ENCODE measurements around the gene PPFIBP1.
"Not testable (repeated sequence)": the region's sequence is repeated elsewhere in the genome, so short reads cannot be mapped to it uniquely, and the experiment has no call there.

PPFIBP1 gene

GRCh38 chr12:27544858-27545257 lies 20.9 kb downstream of the PPFIBP1 start:
- DNase-seq = not testable (repeated sequence)

GRCh38 chr12:27545665-27546064 lies 21.7 kb downstream of the PPFIBP1 start:
- no peak for DNase-seq

- no peak for DNase-seq
These were observed 23.6 kb downstream of the PPFIBP1 start for GRCh38 chr12:27547592-27547991.

DNA sequence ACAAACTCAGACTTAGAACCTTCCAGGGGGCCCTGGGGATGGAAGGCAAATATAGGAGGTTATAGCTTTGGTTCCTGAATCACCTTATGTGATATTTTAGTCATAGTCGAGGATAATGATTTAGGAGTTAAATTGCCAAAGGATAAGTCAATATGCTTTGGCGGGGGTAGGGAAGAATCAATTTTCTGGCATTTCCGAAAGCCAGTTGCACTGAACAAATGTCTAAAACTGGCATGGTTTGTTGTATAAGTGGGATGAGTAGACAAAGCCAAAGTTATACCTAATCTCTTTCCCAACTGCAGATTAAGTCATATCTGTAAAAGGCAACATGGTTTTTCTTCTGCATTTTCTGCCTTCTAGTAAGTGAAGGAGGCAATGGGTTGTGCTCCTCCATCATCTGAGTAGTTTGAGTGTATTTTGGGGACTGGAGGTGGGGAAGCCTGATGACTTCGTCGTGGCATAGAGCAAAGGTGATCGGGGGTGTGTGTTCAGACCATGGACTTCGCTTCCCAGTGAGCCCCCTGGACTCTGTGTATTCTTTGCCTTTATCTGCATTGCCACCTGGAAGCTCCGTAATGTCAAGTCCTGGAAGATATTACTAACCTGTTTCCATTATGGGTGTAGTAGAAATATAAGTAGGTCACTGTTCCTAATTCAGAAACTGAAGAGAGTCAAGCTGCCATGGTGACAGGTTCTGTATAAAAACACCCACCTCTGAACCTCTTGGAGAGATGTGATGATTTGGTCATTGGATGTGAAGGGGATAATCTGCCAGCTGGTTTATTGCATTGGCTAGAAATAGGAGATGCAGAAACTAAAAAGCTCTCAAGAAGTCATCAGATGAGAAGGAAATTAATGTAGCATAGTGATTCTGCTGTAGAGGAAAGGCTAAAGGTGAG lies 24.5 kb downstream of the PPFIBP1 start:
- DNase-seq = peak; percentile 56

GRCh38 chr12:27549236-27549800 lies 25.3 kb downstream of the PPFIBP1 start:
- peak; percentile 39 for DNase-seq

- DNase-seq = peak; percentile 90
These were observed 26.0 kb downstream of the PPFIBP1 start for GRCh38 chr12:27549801-27550652.

GRCh38 chr12:27550653-27550975 lies 26.6 kb downstream of the PPFIBP1 start:
- DNase-seq = no peak

- no peak for DNase-seq
These were observed 27.3 kb downstream of the PPFIBP1 start for GRCh38 chr12:27551172-27551840.

DNA sequence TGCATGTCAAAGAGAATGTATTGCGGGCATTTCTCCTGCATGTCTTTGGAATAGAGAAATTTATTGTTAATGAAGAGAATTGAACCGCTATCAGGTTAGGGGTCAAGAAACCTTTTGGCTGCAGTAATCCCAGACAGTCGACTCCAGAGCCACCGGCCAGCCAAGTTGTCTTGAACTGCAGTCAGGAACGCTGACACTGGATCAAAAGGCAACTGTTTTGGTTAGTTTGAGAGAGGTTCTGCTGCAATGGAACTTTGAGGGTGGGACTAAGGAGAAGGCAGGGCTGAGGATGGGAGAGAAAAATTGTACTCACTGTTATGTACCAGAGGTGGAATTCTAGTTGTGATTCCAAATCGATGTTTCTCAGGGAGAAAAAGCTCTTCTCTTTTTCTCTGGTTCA lies 28.2 kb downstream of the PPFIBP1 start:
- no peak for DNase-seq

- peak; percentile 72 for DNase-seq
These were observed 29.0 kb downstream of the PPFIBP1 start for GRCh38 chr12:27552886-27553560.

GRCh38 chr12:27553941-27554340 lies 29.9 kb downstream of the PPFIBP1 start:
- no peak for DNase-seq

DNA sequence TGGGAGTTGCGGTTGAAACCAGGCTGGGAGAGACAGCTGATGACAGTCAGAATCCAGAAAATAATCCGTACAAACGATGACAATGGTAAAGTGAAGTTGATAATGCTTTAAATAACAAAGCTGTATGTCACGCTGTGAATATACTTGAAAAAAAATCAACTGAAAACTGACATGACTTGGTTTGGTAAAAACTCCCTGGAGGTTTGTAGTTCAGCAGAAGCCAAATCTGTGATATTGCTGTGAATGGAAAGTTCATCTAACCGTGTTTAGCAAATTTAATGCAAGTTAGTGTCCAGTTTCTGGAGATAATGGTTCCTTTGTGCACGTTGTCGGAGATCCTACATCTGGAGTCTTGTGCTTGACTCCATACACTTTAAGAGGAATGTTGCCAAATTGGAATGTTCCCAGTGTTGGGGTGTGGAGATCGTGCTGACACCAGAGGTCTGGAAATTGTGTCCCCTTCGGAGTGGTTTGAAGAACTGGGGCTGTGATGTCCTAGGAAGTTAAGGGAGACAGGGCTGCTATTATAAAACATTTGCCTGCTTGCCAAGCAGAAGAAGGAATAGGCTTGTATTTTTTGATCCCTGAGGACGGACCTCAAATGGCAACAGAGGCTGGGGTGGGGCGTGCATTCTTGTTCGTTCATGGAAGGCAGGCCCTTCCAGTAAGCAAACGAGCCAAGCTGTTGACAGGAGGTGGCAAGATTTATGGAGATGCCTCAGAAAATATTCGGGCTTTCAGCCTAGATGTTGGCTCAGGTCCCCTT lies 30.6 kb downstream of the PPFIBP1 start:
- DNase-seq = no peak

DNA sequence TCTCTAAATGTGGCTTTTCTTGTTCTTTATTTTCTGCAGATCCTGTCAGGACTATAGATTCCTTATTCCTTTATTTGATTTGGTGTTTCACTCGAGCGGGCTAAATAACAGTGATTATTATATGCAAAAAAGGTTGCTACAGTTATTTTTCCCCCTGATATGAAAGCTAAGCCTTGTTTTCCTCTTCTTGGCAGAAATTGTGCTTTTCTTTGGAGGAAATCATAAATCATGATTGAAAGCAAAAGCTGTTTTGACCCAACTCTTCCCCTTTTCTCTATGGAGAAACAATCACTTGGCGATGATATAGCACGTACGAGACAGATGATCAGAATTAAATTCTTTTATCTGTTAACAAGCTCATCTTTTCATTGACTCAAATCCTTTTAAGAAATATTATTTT lies 31.4 kb downstream of the PPFIBP1 start:
- DNase-seq = peak; percentile 72

- peak; percentile 27 for DNase-seq
These were observed 32.1 kb downstream of the PPFIBP1 start for GRCh38 chr12:27555925-27556778.

DNA sequence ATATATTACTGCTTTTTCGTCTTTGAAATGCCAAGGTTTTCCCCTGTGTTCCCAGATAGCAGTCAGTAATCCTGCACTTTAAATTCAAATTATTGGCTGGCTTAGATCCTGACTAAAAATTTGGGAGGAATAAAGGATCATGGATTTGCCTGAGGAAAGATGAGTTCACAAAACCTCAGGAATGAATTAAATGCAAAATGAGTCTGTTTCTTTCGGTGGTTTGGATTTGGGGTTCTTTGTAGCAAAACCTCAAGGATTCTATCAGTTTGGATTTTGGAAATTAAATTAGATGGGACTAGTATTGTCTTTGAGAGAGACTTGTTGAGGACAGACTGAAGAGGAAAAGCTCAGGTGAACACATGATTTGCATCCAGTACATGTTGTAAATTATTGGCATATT lies 36.1 kb downstream of the PPFIBP1 start:
- DNase-seq = no peak

GRCh38 chr12:27561535-27562350 lies 37.7 kb downstream of the PPFIBP1 start:
- DNase-seq = no peak

DNA sequence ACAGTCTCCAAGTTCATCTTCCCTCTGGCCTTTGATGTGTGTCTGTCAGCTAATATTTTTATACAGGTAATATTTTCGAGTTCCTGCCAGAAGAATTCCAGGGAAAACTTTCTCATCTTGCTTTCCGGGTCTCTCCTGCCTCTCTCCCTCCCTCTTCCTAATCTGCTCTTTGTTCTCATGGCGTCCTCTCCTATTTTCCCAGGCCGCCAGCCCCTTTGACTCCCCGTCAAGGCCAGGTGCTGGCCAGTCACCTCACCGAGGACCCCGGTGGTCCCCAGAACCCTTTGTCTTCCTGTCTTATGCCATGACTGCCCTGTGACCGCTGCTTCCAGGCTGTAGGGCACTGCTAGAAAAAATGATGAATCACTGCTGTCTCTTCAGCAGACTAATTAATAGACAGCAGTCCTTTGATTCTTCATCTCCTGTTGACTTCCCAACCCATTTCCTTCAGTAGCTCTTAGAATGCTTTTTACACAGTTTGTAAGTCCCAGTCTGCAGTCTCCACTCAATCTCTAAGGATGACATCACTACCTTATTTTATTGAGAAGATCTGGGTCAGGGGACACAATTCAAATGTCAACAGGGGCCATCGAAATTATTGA lies 40.7 kb downstream of the PPFIBP1 start:
- no peak for DNase-seq

DNA sequence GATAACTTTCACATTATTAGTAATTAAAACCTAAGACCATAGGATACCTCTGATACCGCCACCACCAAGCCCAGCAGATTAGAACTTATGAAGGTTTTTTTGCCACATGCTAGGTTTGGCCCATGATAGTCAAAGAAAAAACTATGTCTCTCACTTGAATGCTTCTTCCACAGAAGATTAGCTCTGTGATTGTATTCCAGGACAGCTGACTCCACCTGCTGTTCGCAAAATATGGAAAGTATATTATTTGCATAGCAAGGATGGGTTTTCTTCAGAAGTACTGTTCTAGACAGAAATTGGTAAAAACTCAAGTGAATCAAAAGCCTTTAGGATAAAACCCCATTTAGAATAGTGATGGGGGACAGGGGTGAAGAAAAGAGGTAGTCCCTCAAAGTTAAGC lies 42.2 kb downstream of the PPFIBP1 start:
- DNase-seq = no peak

GRCh38 chr12:27566626-27567025 lies 42.6 kb downstream of the PPFIBP1 start:
- DNase-seq = no peak
